ENCODE data around the gene ANG.

The ANG gene

DNA sequence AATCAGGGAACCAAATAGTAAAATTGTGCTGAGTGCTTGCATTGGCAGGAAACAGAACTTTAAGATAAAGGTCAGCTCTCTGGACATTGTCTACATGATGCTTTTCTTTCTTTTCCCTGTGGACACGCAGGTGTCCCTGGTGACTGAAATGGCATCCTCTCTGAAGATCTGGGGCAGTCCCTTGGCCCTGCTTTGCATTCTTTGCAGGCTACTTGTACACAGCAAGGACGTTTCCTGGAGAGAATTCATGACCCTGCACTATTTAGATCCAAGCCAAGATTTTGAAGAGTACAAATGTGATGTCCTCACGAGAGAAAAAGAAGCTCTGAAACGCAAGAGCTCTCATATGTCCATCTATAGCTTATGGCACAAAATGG is 45.9 kb downstream of the ANG start:
- TF ChIP-seq, protein P1, sequence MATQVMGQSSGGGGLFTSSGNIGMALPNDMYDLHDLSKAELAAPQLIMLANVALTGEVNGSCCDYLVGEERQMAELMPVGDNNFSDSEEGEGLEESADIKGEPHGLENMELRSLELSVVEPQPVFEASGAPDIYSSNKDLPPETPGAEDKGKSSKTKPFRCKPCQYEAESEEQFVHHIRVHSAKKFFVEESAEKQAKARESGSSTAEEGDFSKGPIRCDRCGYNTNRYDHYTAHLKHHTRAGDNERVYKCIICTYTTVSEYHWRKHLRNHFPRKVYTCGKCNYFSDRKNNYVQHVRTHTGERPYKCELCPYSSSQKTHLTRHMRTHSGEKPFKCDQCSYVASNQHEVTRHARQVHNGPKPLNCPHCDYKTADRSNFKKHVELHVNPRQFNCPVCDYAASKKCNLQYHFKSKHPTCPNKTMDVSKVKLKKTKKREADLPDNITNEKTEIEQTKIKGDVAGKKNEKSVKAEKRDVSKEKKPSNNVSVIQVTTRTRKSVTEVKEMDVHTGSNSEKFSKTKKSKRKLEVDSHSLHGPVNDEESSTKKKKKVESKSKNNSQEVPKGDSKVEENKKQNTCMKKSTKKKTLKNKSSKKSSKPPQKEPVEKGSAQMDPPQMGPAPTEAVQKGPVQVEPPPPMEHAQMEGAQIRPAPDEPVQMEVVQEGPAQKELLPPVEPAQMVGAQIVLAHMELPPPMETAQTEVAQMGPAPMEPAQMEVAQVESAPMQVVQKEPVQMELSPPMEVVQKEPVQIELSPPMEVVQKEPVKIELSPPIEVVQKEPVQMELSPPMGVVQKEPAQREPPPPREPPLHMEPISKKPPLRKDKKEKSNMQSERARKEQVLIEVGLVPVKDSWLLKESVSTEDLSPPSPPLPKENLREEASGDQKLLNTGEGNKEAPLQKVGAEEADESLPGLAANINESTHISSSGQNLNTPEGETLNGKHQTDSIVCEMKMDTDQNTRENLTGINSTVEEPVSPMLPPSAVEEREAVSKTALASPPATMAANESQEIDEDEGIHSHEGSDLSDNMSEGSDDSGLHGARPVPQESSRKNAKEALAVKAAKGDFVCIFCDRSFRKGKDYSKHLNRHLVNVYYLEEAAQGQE (IDR thresholded peaks at IDR 0.05; ENCODE audit: insufficient read depth in 1 of 2, low read depth in 2 of 2, low read length in 2 of 2) = no peak
- TF ChIP-seq FOXP2 (optimal IDR thresholded peaks at IDR 0.05; ENCODE audit: borderline replicate concordance, extremely low read depth, extremely low read length, insufficient read depth) (no peak), POLR2AphosphoS5 (IDR thresholded peaks at IDR 0.05; ENCODE audit: low read depth, low read length) (no peak), SIN3A (IDR thresholded peaks at IDR 0.05; ENCODE audit: borderline replicate concordance, insufficient read depth, low read length) (no peak), TAF1 (IDR thresholded peaks at IDR 0.05; ENCODE audit: borderline replicate concordance, insufficient read depth, low read length) (no peak)

DNA sequence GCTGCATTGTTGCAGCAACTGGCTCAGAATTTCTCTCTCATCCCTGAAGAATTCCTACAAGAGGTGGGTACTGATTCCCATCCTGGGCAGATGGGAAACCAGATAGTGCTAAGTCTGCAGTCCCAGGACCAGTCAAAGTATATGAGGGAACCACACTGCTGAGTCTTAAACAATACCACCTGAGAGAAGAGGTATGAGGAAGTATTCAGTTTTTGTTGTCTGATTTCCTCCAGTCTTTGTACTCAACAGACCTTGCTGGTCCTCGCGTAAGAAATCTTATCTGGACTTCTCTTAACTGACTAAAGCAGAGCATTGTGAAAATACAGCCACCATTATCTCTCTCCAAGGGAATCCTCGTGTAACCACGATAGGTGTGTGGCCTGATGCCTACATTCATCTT is 53.6 kb downstream of the ANG start:
- no peak for TF ChIP-seq FOXP2 (optimal IDR thresholded peaks at IDR 0.05; ENCODE audit: borderline replicate concordance, extremely low read depth, extremely low read length, insufficient read depth)
- TF ChIP-seq, protein P1 (IDR thresholded peaks at IDR 0.05; ENCODE audit: insufficient read depth in 1 of 2, low read depth in 2 of 2, low read length in 2 of 2) = no peak
- TF ChIP-seq SIN3A (IDR thresholded peaks at IDR 0.05; ENCODE audit: borderline replicate concordance, insufficient read depth, low read length) = no peak
- no peak for TF ChIP-seq POLR2AphosphoS5 (IDR thresholded peaks at IDR 0.05; ENCODE audit: low read depth, low read length)
- TF ChIP-seq TAF1 (IDR thresholded peaks at IDR 0.05; ENCODE audit: borderline replicate concordance, insufficient read depth, low read length) = no peak

- TF ChIP-seq FOXP2 (optimal IDR thresholded peaks at IDR 0.05; ENCODE audit: borderline replicate concordance, extremely low read depth, extremely low read length, insufficient read depth) (no peak), SIN3A (IDR thresholded peaks at IDR 0.05; ENCODE audit: borderline replicate concordance, insufficient read depth, low read length) (no peak), TAF1 (IDR thresholded peaks at IDR 0.05; ENCODE audit: borderline replicate concordance, insufficient read depth, low read length) (no peak), POLR2AphosphoS5 (IDR thresholded peaks at IDR 0.05; ENCODE audit: low read depth, low read length) (no peak)
- TF ChIP-seq, protein P1 (IDR thresholded peaks at IDR 0.05; ENCODE audit: insufficient read depth in 1 of 2, low read depth in 2 of 2, low read length in 2 of 2) = no peak
Measured at GRCh38 chr14:20743556-20743955, 55.0 kb downstream of the ANG start.
